Ishikawa (cell line): ENCODE data around the gene TRIM14.

Source experiments
- CEBPB ChIP-seq: IDR thresholded peaks from 2 replicates; pipeline ENCODE4 v1.6.1; 2012
- EGR1 ChIP-seq: IDR thresholded peaks from 2 replicates; pipeline ENCODE4 v1.6.1; 2012
- EP300 ChIP-seq: IDR thresholded peaks from 2 replicates; pipeline ENCODE4 v1.6.1; 2012; ENCODE audit warnings: borderline replicate concordance
- FOXM1 ChIP-seq: IDR thresholded peaks from 2 replicates; pipeline ENCODE4 v1.6.1; 2012; ENCODE audit warnings: low read depth, borderline replicate concordance
- NFIC ChIP-seq: IDR thresholded peaks from 2 replicates; pipeline ENCODE4 v1.6.1; 2012
- RAD21 ChIP-seq: IDR thresholded peaks from 2 replicates; pipeline ENCODE4 v1.6.1; 2012; ENCODE audit warnings: low read depth
- TAF1 ChIP-seq: IDR thresholded peaks from 2 replicates; pipeline ENCODE4 v1.6.1; 2012; ENCODE audit warnings: low read depth, mild to moderate bottlenecking
- TEAD4 ChIP-seq: IDR thresholded peaks from 2 replicates; pipeline ENCODE4 v1.6.1; 2012
- USF1 ChIP-seq: IDR thresholded peaks from 2 replicates; pipeline ENCODE4 v1.6.1; 2012
- YY1 ChIP-seq: IDR thresholded peaks from 2 replicates; pipeline ENCODE4 v1.6.1; 2012; ENCODE audit warnings: low read depth
- ZBTB7A ChIP-seq: IDR thresholded peaks from 2 replicates; pipeline ENCODE4 v1.6.1; 2012; ENCODE audit warnings: low read depth
- TF ChIP-seq, protein P1 (sequence below): IDR thresholded peaks from 2 replicates; pipeline ENCODE4 v1.6.1; 2012; ENCODE audit warnings: low read depth, mild to moderate bottlenecking
- TF ChIP-seq, protein P2 (sequence below): IDR thresholded peaks from 2 replicates; pipeline ENCODE4 v1.6.1; 2012

- TF ChIP-seq, protein P1, sequence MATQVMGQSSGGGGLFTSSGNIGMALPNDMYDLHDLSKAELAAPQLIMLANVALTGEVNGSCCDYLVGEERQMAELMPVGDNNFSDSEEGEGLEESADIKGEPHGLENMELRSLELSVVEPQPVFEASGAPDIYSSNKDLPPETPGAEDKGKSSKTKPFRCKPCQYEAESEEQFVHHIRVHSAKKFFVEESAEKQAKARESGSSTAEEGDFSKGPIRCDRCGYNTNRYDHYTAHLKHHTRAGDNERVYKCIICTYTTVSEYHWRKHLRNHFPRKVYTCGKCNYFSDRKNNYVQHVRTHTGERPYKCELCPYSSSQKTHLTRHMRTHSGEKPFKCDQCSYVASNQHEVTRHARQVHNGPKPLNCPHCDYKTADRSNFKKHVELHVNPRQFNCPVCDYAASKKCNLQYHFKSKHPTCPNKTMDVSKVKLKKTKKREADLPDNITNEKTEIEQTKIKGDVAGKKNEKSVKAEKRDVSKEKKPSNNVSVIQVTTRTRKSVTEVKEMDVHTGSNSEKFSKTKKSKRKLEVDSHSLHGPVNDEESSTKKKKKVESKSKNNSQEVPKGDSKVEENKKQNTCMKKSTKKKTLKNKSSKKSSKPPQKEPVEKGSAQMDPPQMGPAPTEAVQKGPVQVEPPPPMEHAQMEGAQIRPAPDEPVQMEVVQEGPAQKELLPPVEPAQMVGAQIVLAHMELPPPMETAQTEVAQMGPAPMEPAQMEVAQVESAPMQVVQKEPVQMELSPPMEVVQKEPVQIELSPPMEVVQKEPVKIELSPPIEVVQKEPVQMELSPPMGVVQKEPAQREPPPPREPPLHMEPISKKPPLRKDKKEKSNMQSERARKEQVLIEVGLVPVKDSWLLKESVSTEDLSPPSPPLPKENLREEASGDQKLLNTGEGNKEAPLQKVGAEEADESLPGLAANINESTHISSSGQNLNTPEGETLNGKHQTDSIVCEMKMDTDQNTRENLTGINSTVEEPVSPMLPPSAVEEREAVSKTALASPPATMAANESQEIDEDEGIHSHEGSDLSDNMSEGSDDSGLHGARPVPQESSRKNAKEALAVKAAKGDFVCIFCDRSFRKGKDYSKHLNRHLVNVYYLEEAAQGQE, result no peak
- TF ChIP-seq CEBPB (no peak), EP300 (no peak), FOXM1 (no peak), USF1 (no peak), RAD21 (no peak), NFIC (no peak), YY1 (no peak), TAF1 (no peak), EGR1 (no peak), TEAD4 (no peak), ZBTB7A (no peak)
- TF ChIP-seq, protein P2, sequence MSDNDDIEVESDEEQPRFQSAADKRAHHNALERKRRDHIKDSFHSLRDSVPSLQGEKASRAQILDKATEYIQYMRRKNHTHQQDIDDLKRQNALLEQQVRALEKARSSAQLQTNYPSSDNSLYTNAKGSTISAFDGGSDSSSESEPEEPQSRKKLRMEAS, result no peak
These were observed 31.1 kb upstream of the TRIM14 start for GRCh38 chr9:98150164-98150563.
